ENCODE results near the gene CMTM2.

DNA sequence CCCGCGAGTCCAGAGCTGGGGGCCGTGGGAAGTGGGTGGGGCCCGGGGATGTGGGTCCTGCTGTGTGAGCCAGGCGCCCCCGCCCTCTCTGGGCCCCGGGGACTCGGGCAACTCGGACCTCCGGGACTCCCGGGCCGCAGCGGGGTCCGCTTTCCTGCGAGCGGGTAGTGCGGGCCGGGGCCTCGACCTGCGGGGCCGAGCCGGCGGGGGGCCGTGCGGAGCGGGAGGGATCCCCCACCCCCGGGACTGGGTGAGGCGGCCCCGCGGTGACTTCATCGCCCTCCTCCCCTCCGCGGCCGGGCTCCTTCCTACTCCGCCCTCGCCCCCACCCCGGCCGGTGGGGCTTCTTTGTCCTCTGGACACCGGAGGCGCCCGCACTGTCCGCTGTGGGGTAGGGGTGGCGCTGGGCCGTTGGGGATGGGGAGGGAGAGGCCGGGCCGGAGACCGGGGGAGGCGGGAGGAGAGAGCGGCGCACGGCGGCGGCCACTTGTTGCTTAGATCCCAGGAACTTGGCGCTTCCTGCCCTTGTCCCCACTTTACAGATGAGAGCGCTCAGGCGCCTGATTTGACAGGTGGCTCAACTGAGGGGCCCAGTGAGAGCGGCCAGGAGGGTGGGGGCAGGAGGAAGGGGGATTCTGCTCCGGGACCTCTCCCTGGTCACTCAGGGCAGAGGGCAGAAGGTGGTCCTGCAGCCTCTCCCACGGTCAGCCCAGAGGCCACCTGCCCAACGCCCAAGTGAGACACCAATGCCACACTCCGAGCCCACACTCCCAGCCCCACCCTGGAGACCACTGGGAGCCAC, 26.1 kb downstream of the CMTM2 start:
- TF ChIP-seq EZH2 (IDR thresholded peaks at IDR 0.05) (no peak), EZH2phosphoT487 (IDR thresholded peaks at IDR 0.05) (no peak)
- TF ChIP-seq, protein P1, sequence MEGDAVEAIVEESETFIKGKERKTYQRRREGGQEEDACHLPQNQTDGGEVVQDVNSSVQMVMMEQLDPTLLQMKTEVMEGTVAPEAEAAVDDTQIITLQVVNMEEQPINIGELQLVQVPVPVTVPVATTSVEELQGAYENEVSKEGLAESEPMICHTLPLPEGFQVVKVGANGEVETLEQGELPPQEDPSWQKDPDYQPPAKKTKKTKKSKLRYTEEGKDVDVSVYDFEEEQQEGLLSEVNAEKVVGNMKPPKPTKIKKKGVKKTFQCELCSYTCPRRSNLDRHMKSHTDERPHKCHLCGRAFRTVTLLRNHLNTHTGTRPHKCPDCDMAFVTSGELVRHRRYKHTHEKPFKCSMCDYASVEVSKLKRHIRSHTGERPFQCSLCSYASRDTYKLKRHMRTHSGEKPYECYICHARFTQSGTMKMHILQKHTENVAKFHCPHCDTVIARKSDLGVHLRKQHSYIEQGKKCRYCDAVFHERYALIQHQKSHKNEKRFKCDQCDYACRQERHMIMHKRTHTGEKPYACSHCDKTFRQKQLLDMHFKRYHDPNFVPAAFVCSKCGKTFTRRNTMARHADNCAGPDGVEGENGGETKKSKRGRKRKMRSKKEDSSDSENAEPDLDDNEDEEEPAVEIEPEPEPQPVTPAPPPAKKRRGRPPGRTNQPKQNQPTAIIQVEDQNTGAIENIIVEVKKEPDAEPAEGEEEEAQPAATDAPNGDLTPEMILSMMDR (IDR thresholded peaks at IDR 0.05): no peak

All from neural progenitor cell (in vitro differentiated cells).